GM18873 (cell line): ENCODE measurements around the gene KRTAP26-1.

Experiments
- ATAC-seq: cut with Tn5 transposase; IDR thresholded peaks from one replicate; pipeline ENCODE4 v1.9.1; 2021; ENCODE audit warnings: mild to moderate bottlenecking, moderate library complexity, moderate number of reproducible peaks; ENCODE audit not compliant: unreplicated experiment, low FRiP score

Gene KRTAP26-1

DNA sequence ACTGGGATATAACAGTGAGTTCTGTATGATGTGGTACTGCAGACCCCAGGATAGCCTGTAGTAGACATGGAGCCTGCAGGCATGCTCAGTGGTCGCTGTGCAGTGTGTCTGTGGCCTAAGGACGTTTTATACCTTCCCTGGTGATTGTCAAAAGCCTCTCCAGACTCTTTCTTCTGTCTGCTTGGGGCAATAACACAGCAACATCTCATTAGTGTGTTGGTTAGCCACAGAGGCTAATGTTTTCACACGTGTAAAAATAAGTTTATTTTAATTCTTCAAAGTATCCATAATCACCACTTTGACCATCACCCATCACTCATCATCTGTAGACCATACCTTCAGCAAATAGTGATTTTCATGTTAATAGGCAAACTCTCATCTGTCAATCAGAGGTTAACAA, 37.3 kb downstream of the KRTAP26-1 start, which contains the start of gene KRTAP24-1:
TSS of gene KRTAP24-1 (minus strand) at position 101 of the 400 bp plus-strand sequence. CDS start at position 83, 18 bp downstream.
- ATAC-seq: no peak

- ATAC-seq: no peak
These were observed 48.5 kb downstream of the KRTAP26-1 start for GRCh38 chr21:30271611-30272010.

GRCh38 chr21:30271156-30271555, 49.0 kb downstream of the KRTAP26-1 start:
- no peak for ATAC-seq

DNA sequence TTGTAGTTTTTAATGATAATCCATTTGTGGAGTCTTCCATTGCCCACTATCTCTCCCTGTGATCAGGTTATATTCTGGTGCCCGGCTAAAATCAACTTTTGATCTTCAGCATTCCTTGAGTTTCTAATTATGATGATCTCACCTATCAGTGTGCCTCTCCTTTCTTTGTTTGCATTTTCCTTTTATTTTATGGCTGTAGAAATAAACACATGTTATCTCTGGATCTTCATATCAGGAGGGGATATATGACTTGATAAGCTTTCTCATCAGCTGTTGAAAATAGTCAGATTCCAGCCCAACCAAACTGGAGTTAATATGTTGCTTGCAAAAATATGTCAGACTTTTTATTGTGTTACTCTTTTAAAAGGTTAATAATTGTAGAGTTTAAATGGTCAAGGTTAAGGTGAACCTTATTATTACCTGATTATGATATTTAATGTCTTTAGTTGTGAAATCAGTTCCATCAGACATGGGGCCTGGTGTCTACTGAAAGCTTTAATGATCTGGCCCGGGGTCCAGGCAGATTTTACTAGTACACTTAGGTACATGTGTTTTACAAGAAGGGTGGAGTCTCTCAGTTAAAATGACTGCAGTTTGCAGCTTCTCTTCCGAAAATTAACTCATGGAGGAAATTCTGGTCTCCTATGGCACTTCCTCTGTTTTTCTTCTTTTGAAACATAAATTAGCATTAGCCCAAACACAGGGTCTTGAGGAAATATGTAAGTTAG, 50.1 kb downstream of the KRTAP26-1 start:
- ATAC-seq: no peak
